GM23248 (cell line): ENCODE results near the gene TROAP.

Experiments
- EZH2 ChIP-seq: fragments of 200-600 bp; sonication (generic); IDR thresholded peaks from 2 replicates; pipeline ENCODE4 v1.6.1; 2018; ENCODE audit warnings: antibody characterized with exemption, mild to moderate bottlenecking; ENCODE audit not compliant: insufficient read depth, poor library complexity, severe bottlenecking
- EZH2phosphoT487 ChIP-seq: fragments of 200-600 bp; sonication (generic); IDR thresholded peaks from 2 replicates; pipeline ENCODE4 v1.6.1; 2018; ENCODE audit warnings: antibody characterized with exemption, moderate library complexity, mild to moderate bottlenecking, low read depth; ENCODE audit not compliant: insufficient read depth

DNA sequence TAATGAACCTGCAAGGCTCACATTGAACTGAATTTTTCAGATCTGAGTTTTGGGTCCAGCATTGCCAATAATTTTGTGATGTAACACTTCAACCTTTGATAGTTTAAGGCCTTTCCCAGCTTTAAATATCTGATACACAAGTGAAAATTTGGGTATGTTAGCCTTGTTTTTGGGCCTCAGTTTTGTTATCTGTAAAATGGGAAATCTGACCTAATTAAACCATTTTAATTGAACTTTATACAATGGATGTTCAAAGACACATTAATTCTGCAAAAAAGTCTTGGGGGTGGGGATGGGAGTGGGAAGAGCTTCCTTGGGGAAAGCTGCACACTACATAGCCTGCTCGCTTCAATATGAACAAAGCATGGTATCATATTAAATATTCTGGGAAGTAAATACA, 39.0 kb downstream of the TROAP start:
- TF ChIP-seq EZH2, result no peak
- TF ChIP-seq EZH2phosphoT487, result no peak
